Naive thymus-derived CD4-positive, alpha-beta T cell (primary cell): ENCODE measurements around the gene MRPL10. TPM values are rescaled to one million over a fixed set of nuclear protein-coding genes. Genes with fewer than 3 reads are reported as not detected.

Experiments
- ATAC-seq: fragments of 150-1000 bp; cut with Tn5 transposase; 2 replicates; pipeline ENCODE4 v1.10.0; 2021; ENCODE audit warnings: mild to moderate bottlenecking, moderate library complexity
- CTCF ChIA-PET: fragments of 350-600 bp; sonication (Branson Sonifier 250); formaldehyde crosslinking; loops from one replicate; lab custom pipeline; 2021; ENCODE audit warnings: antibody characterized with exemption; lab: Charles Lee
- POLR2A ChIA-PET: fragments of 350-600 bp; sonication (Branson Sonifier 250); formaldehyde crosslinking; loops from one replicate; lab custom pipeline; 2021; ENCODE audit warnings: antibody characterized with exemption, inconsistent platforms; lab: Charles Lee
- DNase-seq, 9 donors: peaks; one replicate each; pipeline versions ENCODE4 v3.0.0 to v3.0.0-alpha.2; 2020 to 2022; ENCODE audit warnings: mixed read lengths in 1 of 9
- H3K27ac ChIP-seq: one replicate; pipeline ENCODE4 v1.7.0; 2013; ENCODE audit warnings: mild to moderate bottlenecking, low read depth, low read length, moderate library complexity
- H3K27me3 ChIP-seq, 2 donors: one replicate each; pipeline ENCODE4 v1.7.0; 2013; ENCODE audit warnings: low read length in 2 of 2, mild to moderate bottlenecking in 2 of 2, moderate library complexity in 2 of 2; ENCODE audit not compliant: control insufficient read depth in 2 of 2, insufficient read depth in 2 of 2
- H3K36me3 ChIP-seq, 3 experiments: 1 replicate in 2 of 3; 2 replicates in 1 of 3; pipeline ENCODE4 v1.7.0; 2013; ENCODE audit warnings: low read length in 3 of 3, mild to moderate bottlenecking in 3 of 3, moderate library complexity in 1 of 3; ENCODE audit not compliant: insufficient read depth in 3 of 3, control insufficient read depth in 2 of 3
- H3K4me1 ChIP-seq, 2 donors: one replicate each; pipeline ENCODE4 v1.7.0; 2013; ENCODE audit warnings: low read length in 2 of 2, mild to moderate bottlenecking in 2 of 2, moderate library complexity in 1 of 2; ENCODE audit not compliant: control insufficient read depth in 2 of 2, insufficient read depth in 2 of 2
- H3K4me3 ChIP-seq: 2 replicates; pipeline ENCODE4 v1.7.0; 2013; ENCODE audit warnings: mild to moderate bottlenecking, low read length
- H3K9me3 ChIP-seq, 3 experiments: 1 replicate in 2 of 3; 2 replicates in 1 of 3; pipeline ENCODE4 v1.7.0; 2013; ENCODE audit warnings: low read length in 3 of 3; ENCODE audit not compliant: control insufficient read depth in 2 of 3
- H3K27ac Mint-ChIP-seq, 9 donors: one replicate each; pipeline ENCODE4 v1.8.0; 2020 to 2022; ENCODE audit warnings: mixed read lengths in 9 of 9, mild to moderate bottlenecking in 8 of 9, moderate library complexity in 5 of 9, inconsistent platforms in 2 of 9
- H3K27me3 Mint-ChIP-seq, 5 donors: one replicate each; pipeline ENCODE4 v1.8.0; 2021 to 2022; ENCODE audit warnings: mixed read lengths in 5 of 5, mild to moderate bottlenecking in 1 of 5
- H3K36me3 Mint-ChIP-seq, 5 donors: one replicate each; pipeline ENCODE4 v1.8.0; 2020 to 2022; ENCODE audit warnings: mixed read lengths in 5 of 5, mild to moderate bottlenecking in 3 of 5, inconsistent platforms in 1 of 5
- H3K4me1 Mint-ChIP-seq, 7 donors: one replicate each; pipeline ENCODE4 v1.8.0; 2020 to 2022; ENCODE audit warnings: mixed read lengths in 7 of 7, mild to moderate bottlenecking in 3 of 7, inconsistent platforms in 1 of 7
- H3K4me3 Mint-ChIP-seq, 10 donors: one replicate each; pipeline ENCODE4 v1.8.0; 2020 to 2022; ENCODE audit warnings: mild to moderate bottlenecking in 10 of 10, mixed read lengths in 10 of 10, moderate library complexity in 6 of 10, inconsistent platforms in 2 of 10
- H3K9me3 Mint-ChIP-seq, 11 donors: one replicate each; pipeline ENCODE4 v1.8.0; 2020 to 2022; ENCODE audit warnings: mixed read lengths in 11 of 11, mild to moderate bottlenecking in 4 of 11, inconsistent platforms in 1 of 11, moderate library complexity in 1 of 11
- intact Hi-C, 2 donors: fragments of 100-400 bp; cut with micrococcal nuclease; formaldehyde crosslinking; loops; one replicate each; pipeline ENCODE4 v1.15.1; 2023
- polyA plus RNA-seq, 2 donors: library from polyadenylated mRNA; unstranded; fragments of 300-500 nt; fragmentation: Illumina TruSeq; gene quantifications; one replicate each; pipeline ENCODE4 v1.2.3, GENCODE V29; 2021
- total RNA-seq, 6 experiments: library from RNA in 5 of 6; stranded (reverse) in 5 of 6; gene quantifications; 1 replicate in 5 of 6; 2 replicates in 1 of 6; pipeline ENCODE4 v1.2.3 and lab custom pipeline; 2021 to 2026

The MRPL10 gene
- total and polyA plus RNA-seq, 7 experiments from 2014 or later: 33.6 to 51.2 (median 36.5) TPM

DNA sequence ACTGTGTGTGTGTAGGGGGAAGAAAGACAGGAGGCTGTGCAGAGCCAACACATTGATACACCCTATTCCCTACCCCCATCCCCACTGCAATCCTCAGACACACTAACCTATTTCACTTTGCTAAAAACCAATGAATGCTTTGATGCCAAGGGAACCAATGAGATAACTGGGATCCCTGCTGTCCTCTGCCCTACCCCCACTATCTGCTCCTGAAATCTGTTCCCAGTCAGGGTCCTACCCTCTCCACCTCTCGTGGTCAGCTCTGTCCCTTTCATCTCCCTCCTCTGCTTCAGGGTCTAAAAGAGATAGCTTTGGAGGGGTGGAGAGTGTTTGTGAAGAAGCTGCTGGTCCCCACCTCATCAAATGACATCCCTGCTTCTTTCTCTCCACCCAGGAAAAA lies 38.7 kb upstream of the MRPL10 start:
- Mint-ChIP-seq H3K4me3 (no peak overlapping the region), H3K9me3 (no peaks in the 10 kb centered on the region), H3K36me3 (no peaks in the 10 kb centered on the region), H3K4me1 (peaks cover 0 to 12% (median 6%) of the 10 kb centered on the region in 7 donors), H3K27ac (no peak overlapping the region), H3K27me3 (peaks cover 38 to 67% (median 43%) of the 10 kb centered on the region in 5 donors)
- Histone ChIP-seq H3K36me3 (no peaks in the 10 kb centered on the region), H3K4me1 (no peaks in the 10 kb centered on the region), H3K9me3 (no peaks in the 10 kb centered on the region), H3K4me3 (no peak overlapping the region), H3K27ac (no peak overlapping the region), H3K27me3 (no peaks in the 10 kb centered on the region)
- ChIA-PET POLR2A (interaction anchor here (1.0 kb wide), 1 partner anchor 12 kb away, joined by 3 read pairs; no protein-coding TSS in a partner anchor), CTCF (no interaction called here)
- DNase-seq: no peak
- ATAC-seq: no peak
- intact Hi-C loops: no loop called here

DNA sequence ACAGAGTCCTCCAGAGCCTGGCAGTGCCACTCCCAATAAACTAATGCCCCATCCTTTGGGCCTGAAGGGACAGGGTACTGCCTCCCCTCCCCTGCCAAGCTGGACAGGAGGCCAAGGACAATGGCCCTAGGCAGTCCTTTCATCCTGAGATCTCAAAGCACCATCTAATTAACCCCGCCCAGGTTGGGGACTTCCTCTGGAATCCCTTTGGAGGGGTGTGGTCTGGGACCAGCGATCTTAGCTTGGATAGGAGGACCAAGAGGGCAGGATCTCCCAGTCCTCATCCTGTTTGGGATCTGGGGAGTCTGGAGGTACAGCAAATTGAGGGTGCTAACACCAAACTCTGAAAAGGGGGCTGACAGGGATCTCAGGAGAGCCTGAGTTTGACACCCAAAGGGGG lies 37.8 kb upstream of the MRPL10 start:
- H3K27me3 ChIP-seq: no peaks in the 10 kb centered on the region
- Mint-ChIP-seq H3K27me3 (peaks cover 31 to 58% (median 37%) of the 10 kb centered on the region in 5 donors), H3K27ac (no peak overlapping the region), H3K4me1 (peaks cover 0 to 19% (median 13%) of the 10 kb centered on the region in 7 donors), H3K36me3 (no peaks in the 10 kb centered on the region), H3K4me3 (no peak overlapping the region), H3K9me3 (no peaks in the 10 kb centered on the region)
- ATAC-seq (no peak), DNase-seq (no peak)
- H3K9me3 ChIP-seq: no peaks in the 10 kb centered on the region
- no peaks in the 10 kb centered on the region for H3K36me3 ChIP-seq
- no peak overlapping the region for H3K27ac ChIP-seq
- no peak overlapping the region for H3K4me3 ChIP-seq
- ChIA-PET POLR2A (interaction anchor here (1.0 kb wide), 1 partner anchor 11 kb away, joined by 3 read pairs; no protein-coding TSS in a partner anchor), CTCF (no interaction called here)
- no peaks in the 10 kb centered on the region for H3K4me1 ChIP-seq
- intact Hi-C loops: no loop called here

DNA sequence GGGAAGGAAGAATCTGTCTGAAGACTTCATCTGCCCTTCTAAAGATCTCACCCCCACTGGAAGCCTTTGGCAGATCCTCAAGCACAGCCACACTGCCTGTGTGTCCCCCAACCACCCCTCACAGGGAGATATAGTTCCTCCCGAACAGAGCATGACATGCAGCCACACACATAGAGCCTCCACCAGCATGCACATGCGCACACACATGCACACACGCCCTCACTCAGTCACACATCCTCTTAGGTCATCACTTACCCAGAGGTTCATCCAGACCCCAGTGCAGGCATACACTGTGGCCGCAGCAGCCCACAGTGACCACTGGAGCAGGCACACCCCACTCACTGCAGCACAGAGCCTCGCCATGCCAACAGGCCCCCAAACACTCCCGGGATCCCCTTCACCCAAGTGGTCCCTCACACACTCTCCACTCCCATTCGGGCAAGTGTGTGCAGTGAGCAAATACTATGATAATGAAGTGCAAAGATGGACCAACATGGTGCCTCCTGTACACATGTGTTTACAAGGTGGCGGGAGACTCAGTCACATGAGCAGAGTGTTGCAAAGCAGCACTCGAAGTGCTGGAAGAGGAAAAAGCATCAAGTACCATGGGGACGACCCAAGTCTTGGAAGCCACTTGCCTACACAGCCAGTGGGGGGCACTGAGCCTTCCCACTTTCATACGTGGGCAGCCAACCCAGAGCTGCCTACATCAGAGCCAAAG lies 36.6 kb upstream of the MRPL10 start:
- Histone ChIP-seq H3K36me3 (no peaks in the 10 kb centered on the region), H3K4me3 (no peak overlapping the region), H3K9me3 (no peaks in the 10 kb centered on the region), H3K27ac (no peak overlapping the region), H3K4me1 (no peaks in the 10 kb centered on the region), H3K27me3 (no peaks in the 10 kb centered on the region)
- DNase-seq (no peak), ATAC-seq (no peak)
- H3K4me3 Mint-ChIP-seq: no peak overlapping the region
- ChIA-PET POLR2A (no interaction called here), CTCF (interaction anchor here (0.6 to 1.1 kb wide), 2 partner anchors 23 to 24 kb away, joined by 3 to 4 read pairs; no protein-coding TSS in a partner anchor)
- peaks cover 23 to 47% (median 27%) of the 10 kb centered on the region in 5 donors for H3K27me3 Mint-ChIP-seq
- H3K36me3 Mint-ChIP-seq: no peaks in the 10 kb centered on the region
- peaks cover 0 to 22% (median 16%) of the 10 kb centered on the region in 7 donors for H3K4me1 Mint-ChIP-seq
- intact Hi-C loops: no loop called here
- no peak overlapping the region for H3K27ac Mint-ChIP-seq
- H3K9me3 Mint-ChIP-seq: peaks cover 0 to 2% (median 0%) of the 10 kb centered on the region in 11 donors

DNA sequence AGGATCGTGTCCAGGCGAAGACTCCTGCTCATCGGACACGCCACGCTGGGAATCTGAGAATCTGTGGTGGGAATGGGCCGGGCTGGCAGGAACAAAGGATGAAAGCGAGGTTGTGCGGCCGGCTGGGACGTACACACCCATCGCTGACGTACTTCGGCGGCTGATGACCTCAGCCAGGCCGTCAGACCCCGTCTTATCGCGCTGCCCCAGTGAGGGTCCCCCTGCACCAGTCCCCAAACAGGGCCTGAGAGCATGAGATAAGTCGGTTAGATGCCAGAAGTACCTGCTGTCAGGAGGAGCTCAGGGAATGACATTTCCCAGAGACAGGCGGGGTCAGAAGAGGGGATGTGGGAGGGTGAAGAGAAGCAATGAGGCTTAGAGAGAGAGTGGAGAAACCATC lies 35.6 kb upstream of the MRPL10 start:
- ATAC-seq: no peak
- peak overlapping the region in 1 of 9 donors; percentile 20 for H3K27ac Mint-ChIP-seq
- Histone ChIP-seq H3K4me3 (no peak overlapping the region), H3K4me1 (no peaks in the 10 kb centered on the region), H3K36me3 (no peaks in the 10 kb centered on the region), H3K27me3 (no peaks in the 10 kb centered on the region), H3K9me3 (no peaks in the 10 kb centered on the region), H3K27ac (no peak overlapping the region)
- peaks cover 20 to 40% (median 23%) of the 10 kb centered on the region in 5 donors for H3K27me3 Mint-ChIP-seq
- ChIA-PET CTCF (interaction anchor here (1.1 kb wide), 1 partner anchor 25 kb away, joined by 4 read pairs; no protein-coding TSS in a partner anchor), POLR2A (no interaction called here)
- no peaks in the 10 kb centered on the region for H3K36me3 Mint-ChIP-seq
- H3K4me3 Mint-ChIP-seq: no peak overlapping the region
- no peak for DNase-seq
- intact Hi-C loops: no loop called here
- peaks cover 0 to 2% (median 0%) of the 10 kb centered on the region in 11 donors for H3K9me3 Mint-ChIP-seq
- peaks cover 0 to 28% (median 16%) of the 10 kb centered on the region in 7 donors for H3K4me1 Mint-ChIP-seq

DNA sequence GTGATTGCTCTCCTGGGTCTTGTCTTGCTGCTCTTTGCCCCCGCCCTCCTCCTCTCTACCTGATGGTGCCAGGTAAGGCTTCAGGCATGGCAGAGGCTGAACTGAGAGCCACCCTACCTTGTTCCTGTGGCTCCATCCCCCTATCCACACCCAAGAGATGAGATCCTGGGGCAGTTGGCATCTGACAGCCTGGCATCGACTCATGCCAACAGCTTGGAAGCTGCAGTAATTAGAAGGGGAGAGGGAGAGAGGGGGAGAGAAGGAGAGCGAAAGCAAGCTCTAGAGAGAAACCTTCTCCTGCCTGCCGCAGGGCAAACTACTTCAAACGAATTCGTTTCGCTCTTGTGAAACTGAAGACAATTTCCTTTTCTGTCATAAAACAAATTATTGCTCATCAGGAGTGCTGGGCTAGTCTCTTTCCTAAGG lies 33.5 kb upstream of the MRPL10 start:
- ATAC-seq: no peak
- no peaks in the 10 kb centered on the region for H3K36me3 Mint-ChIP-seq
- H3K9me3 Mint-ChIP-seq: peaks cover 0 to 2% (median 0%) of the 10 kb centered on the region in 11 donors
- Histone ChIP-seq H3K27ac (peak overlapping the region; percentile 2), H3K4me3 (no peak overlapping the region), H3K27me3 (no peaks in the 10 kb centered on the region), H3K4me1 (no peaks in the 10 kb centered on the region), H3K9me3 (no peaks in the 10 kb centered on the region), H3K36me3 (no peaks in the 10 kb centered on the region)
- CTCF ChIA-PET: no interaction called here
- peak overlapping the region in 4 of 9 donors; percentile 18 to 60 (median 30) for H3K27ac Mint-ChIP-seq
- POLR2A ChIA-PET: no interaction called here
- H3K4me3 Mint-ChIP-seq: peak overlapping the region in 9 of 10 donors; percentile 4 to 66 (median 42)
- DNase-seq: no peak
- intact Hi-C loops: loop anchor here in 1 of 2 donors (2.0 kb wide), 1 partner anchor 14 kb away; the partner anchor contains the start of gene SP6
- peaks cover 0 to 28% (median 16%) of the 10 kb centered on the region in 7 donors for H3K4me1 Mint-ChIP-seq
- peaks cover under 1 to 24% (median 5%) of the 10 kb centered on the region in 5 donors for H3K27me3 Mint-ChIP-seq

DNA sequence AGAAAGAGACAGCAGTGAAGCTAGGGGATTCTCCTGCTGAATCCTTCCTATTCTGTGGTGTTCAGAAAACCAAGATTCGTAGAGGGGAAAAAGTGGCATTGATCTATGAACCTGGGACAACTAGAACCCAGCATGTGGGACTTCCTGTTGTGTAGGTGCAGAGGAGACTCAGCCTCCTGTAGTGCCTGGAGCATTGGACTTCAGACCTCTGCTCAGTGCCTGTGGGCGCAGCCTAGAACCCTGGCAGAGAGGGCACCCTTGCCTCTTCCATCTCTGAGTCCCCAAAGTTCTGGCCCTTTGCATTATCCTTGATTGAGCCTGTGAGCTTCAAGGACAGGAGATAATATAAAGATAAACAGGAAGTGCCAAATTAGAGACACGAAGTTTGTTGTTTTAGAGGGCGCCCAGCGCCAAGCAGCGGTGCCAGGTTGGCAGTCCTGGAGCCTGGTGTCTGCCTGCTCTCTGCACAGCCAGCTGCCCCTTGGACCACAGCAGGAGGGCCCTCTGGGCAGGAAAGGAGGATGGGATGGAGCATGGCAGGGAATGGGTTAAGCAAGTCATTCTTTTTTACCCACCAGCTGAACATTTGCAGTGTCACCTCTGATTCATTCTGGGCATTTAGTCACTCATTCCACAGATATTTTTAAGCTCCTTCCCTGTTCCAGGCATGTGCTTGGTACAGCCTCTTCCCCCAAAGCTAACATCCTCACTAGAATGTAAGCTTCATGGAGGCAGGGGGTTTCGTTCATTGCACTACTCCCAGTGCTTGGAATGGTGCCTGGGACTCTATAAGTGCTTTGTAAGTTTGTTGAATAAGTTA lies 31.5 kb upstream of the MRPL10 start:
- no peak for DNase-seq
- no peak overlapping the region for H3K4me3 ChIP-seq
- CTCF ChIA-PET: interaction anchor here (0.6 kb wide), 1 partner anchor 14 kb away, joined by 4 read pairs; no protein-coding TSS in a partner anchor
- H3K4me1 Mint-ChIP-seq: peaks cover 0 to 28% (median 16%) of the 10 kb centered on the region in 7 donors
- H3K4me1 ChIP-seq: no peaks in the 10 kb centered on the region
- intact Hi-C loops: no loop called here
- H3K27ac Mint-ChIP-seq: no peak overlapping the region
- no peak for ATAC-seq
- H3K27ac ChIP-seq: no peak overlapping the region
- H3K9me3 ChIP-seq: no peaks in the 10 kb centered on the region
- no peak overlapping the region for H3K4me3 Mint-ChIP-seq
- peaks cover 0 to 26% (median 7%) of the 10 kb centered on the region in 5 donors for H3K27me3 Mint-ChIP-seq
- H3K36me3 Mint-ChIP-seq: no peaks in the 10 kb centered on the region
- peaks cover 0 to 2% (median 0%) of the 10 kb centered on the region in 11 donors for H3K9me3 Mint-ChIP-seq
- POLR2A ChIA-PET: interaction anchor here (0.7 kb wide), 1 partner anchor 22 kb away, joined by 3 read pairs; the partner anchor contains the start of gene SCRN2
- H3K36me3 ChIP-seq: no peaks in the 10 kb centered on the region
- no peaks in the 10 kb centered on the region for H3K27me3 ChIP-seq
